ENCODE data around the gene RTP2. TPM values are rescaled to one million over a fixed set of nuclear protein-coding genes. Genes with fewer than 3 reads are reported as not detected.

The RTP2 gene
- total and polyA plus RNA-seq, 9 of the 15 experiments (the other 6 are each of a cell fraction or from before 2014, with no cell fraction given), result not detected

DNA sequence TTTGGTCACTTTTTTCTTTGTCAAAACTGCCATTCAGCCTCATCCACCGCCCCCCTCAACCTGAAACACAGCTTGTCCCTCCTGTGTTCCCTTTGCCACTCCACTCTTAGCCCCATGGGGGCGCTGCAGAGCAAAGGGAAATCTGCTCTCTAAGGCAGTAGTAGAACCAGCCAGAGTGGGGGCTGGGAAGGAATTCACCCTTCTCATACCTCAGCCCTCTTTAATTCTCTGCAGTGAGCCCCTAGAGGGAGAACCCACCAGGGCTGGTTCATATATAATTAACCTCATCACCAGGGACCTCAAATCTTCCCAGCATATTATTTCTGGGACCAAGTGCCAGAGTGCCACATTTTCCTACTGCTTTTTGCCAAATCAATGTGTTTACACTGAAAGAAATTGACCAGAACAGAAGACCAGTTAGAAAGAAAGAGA lies 45.7 kb upstream of the RTP2 start (continued):
- TF ChIP-seq, protein P1, sequence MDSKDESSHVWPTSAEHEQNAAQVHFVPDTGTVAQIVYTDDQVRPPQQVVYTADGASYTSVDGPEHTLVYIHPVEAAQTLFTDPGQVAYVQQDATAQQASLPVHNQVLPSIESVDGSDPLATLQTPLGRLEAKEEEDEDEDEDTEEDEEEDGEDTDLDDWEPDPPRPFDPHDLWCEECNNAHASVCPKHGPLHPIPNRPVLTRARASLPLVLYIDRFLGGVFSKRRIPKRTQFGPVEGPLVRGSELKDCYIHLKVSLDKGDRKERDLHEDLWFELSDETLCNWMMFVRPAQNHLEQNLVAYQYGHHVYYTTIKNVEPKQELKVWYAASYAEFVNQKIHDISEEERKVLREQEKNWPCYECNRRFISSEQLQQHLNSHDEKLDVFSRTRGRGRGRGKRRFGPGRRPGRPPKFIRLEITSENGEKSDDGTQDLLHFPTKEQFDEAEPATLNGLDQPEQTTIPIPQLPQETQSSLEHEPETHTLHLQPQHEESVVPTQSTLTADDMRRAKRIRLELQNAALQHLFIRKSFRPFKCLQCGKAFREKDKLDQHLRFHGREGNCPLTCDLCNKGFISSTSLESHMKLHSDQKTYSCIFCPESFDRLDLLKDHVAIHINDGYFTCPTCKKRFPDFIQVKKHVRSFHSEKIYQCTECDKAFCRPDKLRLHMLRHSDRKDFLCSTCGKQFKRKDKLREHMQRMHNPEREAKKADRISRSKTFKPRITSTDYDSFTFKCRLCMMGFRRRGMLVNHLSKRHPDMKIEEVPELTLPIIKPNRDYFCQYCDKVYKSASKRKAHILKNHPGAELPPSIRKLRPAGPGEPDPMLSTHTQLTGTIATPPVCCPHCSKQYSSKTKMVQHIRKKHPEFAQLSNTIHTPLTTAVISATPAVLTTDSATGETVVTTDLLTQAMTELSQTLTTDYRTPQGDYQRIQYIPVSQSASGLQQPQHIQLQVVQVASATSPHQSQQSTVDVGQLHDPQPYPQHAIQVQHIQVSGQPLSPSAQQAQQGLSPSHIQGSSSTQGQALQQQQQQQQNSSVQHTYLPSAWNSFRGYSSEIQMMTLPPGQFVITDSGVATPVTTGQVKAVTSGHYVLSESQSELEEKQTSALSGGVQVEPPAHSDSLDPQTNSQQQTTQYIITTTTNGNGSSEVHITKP (IDR thresholded peaks at IDR 0.05; ENCODE audit: partially characterized antibody), result peak; percentile 40
- TF ChIP-seq CREM (IDR thresholded peaks at IDR 0.05; ENCODE audit: low read depth) (peak; percentile 55), POLR2H (tag; IDR thresholded peaks at IDR 0.05; ENCODE audit: low read depth) (no peak), YY1 (IDR thresholded peaks at IDR 0.05; ENCODE audit: borderline replicate concordance in 1 of 3, control insufficient read depth in 1 of 3, extremely low read depth in 1 of 3, insufficient read depth in 3 of 3, insufficient read length in 1 of 3, insufficient replicate concordance in 2 of 3, low read depth in 1 of 3, low read length in 2 of 3) (peak in 2 of 3 experiments; percentile 13 to 27), SMARCA4 (IDR thresholded peaks at IDR 0.05) (peak; percentile 90), SIRT6 (IDR thresholded peaks at IDR 0.05; ENCODE audit: low read depth, low read length) (no peak), TBP (optimal IDR thresholded peaks at IDR 0.05; ENCODE audit: low read depth, low read length) (peak; percentile 44), BRD9 (IDR thresholded peaks at IDR 0.05; ENCODE audit: low read depth, partially characterized antibody) (peak; percentile 72), CBX3 (IDR thresholded peaks at IDR 0.05; ENCODE audit: borderline replicate concordance in 1 of 2, low read length in 2 of 2) (peak in 1 of 2 experiments; percentile 71; a peak in 1 of 3 replicates)
- TF ChIP-seq, protein P2, sequence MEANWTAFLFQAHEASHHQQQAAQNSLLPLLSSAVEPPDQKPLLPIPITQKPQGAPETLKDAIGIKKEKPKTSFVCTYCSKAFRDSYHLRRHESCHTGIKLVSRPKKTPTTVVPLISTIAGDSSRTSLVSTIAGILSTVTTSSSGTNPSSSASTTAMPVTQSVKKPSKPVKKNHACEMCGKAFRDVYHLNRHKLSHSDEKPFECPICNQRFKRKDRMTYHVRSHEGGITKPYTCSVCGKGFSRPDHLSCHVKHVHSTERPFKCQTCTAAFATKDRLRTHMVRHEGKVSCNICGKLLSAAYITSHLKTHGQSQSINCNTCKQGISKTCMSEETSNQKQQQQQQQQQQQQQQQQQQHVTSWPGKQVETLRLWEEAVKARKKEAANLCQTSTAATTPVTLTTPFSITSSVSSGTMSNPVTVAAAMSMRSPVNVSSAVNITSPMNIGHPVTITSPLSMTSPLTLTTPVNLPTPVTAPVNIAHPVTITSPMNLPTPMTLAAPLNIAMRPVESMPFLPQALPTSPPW (CRISPR knock-in tag; IDR thresholded peaks at IDR 0.05), result peak; percentile 65
- TF ChIP-seq, protein P3, sequence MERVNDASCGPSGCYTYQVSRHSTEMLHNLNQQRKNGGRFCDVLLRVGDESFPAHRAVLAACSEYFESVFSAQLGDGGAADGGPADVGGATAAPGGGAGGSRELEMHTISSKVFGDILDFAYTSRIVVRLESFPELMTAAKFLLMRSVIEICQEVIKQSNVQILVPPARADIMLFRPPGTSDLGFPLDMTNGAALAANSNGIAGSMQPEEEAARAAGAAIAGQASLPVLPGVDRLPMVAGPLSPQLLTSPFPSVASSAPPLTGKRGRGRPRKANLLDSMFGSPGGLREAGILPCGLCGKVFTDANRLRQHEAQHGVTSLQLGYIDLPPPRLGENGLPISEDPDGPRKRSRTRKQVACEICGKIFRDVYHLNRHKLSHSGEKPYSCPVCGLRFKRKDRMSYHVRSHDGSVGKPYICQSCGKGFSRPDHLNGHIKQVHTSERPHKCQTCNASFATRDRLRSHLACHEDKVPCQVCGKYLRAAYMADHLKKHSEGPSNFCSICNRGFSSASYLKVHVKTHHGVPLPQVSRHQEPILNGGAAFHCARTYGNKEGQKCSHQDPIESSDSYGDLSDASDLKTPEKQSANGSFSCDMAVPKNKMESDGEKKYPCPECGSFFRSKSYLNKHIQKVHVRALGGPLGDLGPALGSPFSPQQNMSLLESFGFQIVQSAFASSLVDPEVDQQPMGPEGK (CRISPR knock-in tag; IDR thresholded peaks at IDR 0.05; ENCODE audit: borderline replicate concordance), result no peak
- TF ChIP-seq, protein P4, sequence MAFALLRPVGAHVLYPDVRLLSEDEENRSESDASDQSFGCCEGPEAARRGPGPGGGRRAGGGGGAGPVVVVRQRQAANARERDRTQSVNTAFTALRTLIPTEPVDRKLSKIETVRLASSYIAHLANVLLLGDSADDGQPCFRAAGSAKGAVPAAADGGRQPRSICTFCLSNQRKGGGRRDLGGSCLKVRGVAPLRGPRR (CRISPR knock-in tag; IDR thresholded peaks at IDR 0.05), result no peak
- TF ChIP-seq, protein P5, sequence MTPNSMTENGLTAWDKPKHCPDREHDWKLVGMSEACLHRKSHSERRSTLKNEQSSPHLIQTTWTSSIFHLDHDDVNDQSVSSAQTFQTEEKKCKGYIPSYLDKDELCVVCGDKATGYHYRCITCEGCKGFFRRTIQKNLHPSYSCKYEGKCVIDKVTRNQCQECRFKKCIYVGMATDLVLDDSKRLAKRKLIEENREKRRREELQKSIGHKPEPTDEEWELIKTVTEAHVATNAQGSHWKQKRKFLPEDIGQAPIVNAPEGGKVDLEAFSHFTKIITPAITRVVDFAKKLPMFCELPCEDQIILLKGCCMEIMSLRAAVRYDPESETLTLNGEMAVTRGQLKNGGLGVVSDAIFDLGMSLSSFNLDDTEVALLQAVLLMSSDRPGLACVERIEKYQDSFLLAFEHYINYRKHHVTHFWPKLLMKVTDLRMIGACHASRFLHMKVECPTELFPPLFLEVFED (CRISPR knock-in tag; conservative IDR thresholded peaks at IDR 0.05), result no peak

Measured in K562 (cell line).